Naive thymus-derived CD8-positive, alpha-beta T cell (primary cell): ENCODE data around the gene NUFIP1. TPM values are rescaled to one million over a fixed set of nuclear protein-coding genes. Genes with fewer than 3 reads are reported as not detected.
"Not testable (repeated sequence)": the region's sequence is repeated elsewhere in the genome, so short reads cannot be mapped to it uniquely, and the experiment has no call there.

ENCODE experiments used
- ATAC-seq, 2 donors: fragments of 150-1000 bp; cut with Tn5 transposase in 1 of 2; sonication (Bioruptor Pico), chemical (Tn5 transposase) in 1 of 2; 1 replicate in 1 of 2; 2 replicates in 1 of 2; pipeline ENCODE4 v1.10.0; 2021; ENCODE audit warnings: mild to moderate bottlenecking in 2 of 2, moderate library complexity in 2 of 2
- POLR2A ChIA-PET: fragments of 350-600 bp; sonication (Branson Sonifier 250); formaldehyde crosslinking; loops from one replicate; lab custom pipeline; 2021; ENCODE audit warnings: antibody characterized with exemption; lab: Charles Lee
- DNase-seq, 10 donors: peaks; one replicate each; pipeline versions ENCODE4 v3.0.0 to v3.0.0-alpha.2; 2020 to 2022
- H3K27ac Mint-ChIP-seq, 10 donors: one replicate each; pipeline ENCODE4 v1.8.0; 2020 to 2022; ENCODE audit warnings: mild to moderate bottlenecking in 10 of 10, mixed read lengths in 10 of 10, moderate library complexity in 4 of 10, inconsistent platforms in 1 of 10
- H3K27me3 Mint-ChIP-seq, 5 donors: one replicate each; pipeline ENCODE4 v1.8.0; 2021 to 2022; ENCODE audit warnings: mixed read lengths in 5 of 5
- H3K36me3 Mint-ChIP-seq, 3 donors: one replicate each; pipeline ENCODE4 v1.8.0; 2020 to 2022; ENCODE audit warnings: mixed read lengths in 3 of 3, mild to moderate bottlenecking in 2 of 3, inconsistent platforms in 1 of 3
- H3K4me1 Mint-ChIP-seq, 4 donors: one replicate each; pipeline ENCODE4 v1.8.0; 2021 to 2022; ENCODE audit warnings: mixed read lengths in 4 of 4
- H3K4me3 Mint-ChIP-seq, 10 donors: one replicate each; pipeline ENCODE4 v1.8.0; 2020 to 2022; ENCODE audit warnings: mild to moderate bottlenecking in 10 of 10, mixed read lengths in 10 of 10, moderate library complexity in 6 of 10, inconsistent platforms in 1 of 10
- H3K9me3 Mint-ChIP-seq, 9 donors: one replicate each; pipeline ENCODE4 v1.8.0; 2020 to 2022; ENCODE audit warnings: mixed read lengths in 9 of 9, mild to moderate bottlenecking in 3 of 9, inconsistent platforms in 1 of 9, moderate library complexity in 1 of 9
- polyA plus RNA-seq, 3 donors: library from polyadenylated mRNA; unstranded; fragments of 300-500 nt; fragmentation: Illumina TruSeq; gene quantifications; one replicate each; pipeline ENCODE4 v1.2.3, GENCODE V29; 2021
- total RNA-seq, 8 experiments: library from RNA in 2 of 8; stranded (reverse) in 2 of 8; gene quantifications; one replicate each; pipeline ENCODE4 v1.2.3 and lab custom pipeline; 2021 to 2026

Gene NUFIP1
- total and polyA plus RNA-seq, 5 experiments from 2014 or later: 3.5 to 5.5 (median 4.3) TPM

DNA sequence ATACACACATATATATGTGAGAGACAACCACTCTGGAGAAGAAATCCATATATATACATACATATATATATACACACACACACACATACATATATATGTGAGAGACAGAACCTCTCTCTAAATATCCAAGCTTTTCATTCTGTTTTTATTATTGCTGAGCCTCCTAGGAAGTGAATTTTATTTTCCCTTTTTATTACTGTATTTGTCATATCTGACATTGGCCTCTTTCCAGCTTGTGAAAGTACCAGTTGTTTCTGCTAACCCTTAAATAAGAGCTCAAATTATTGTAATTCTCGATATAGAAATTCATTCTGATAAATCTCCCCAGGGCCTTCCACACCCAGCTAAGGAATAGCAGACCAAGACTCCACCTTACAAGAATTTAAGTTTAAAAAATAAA lies 81.0 kb downstream of the NUFIP1 start:
- Mint-ChIP-seq H3K27ac (no peak overlapping the region), H3K4me1 (peaks cover 0 to 5% (median 4%) of the 10 kb centered on the region in 4 donors), H3K36me3 (peaks cover 0 to 11% (median 4%) of the 10 kb centered on the region in 3 donors), H3K9me3 (peaks cover 0 to 28% (median 5%) of the 10 kb centered on the region in 9 donors), H3K27me3 (peaks cover 0 to 6% (median 0%) of the 10 kb centered on the region in 5 donors), H3K4me3 (no peak overlapping the region)
- DNase-seq (no peak), ATAC-seq (no peak)
- POLR2A ChIA-PET: no interaction called here

DNA sequence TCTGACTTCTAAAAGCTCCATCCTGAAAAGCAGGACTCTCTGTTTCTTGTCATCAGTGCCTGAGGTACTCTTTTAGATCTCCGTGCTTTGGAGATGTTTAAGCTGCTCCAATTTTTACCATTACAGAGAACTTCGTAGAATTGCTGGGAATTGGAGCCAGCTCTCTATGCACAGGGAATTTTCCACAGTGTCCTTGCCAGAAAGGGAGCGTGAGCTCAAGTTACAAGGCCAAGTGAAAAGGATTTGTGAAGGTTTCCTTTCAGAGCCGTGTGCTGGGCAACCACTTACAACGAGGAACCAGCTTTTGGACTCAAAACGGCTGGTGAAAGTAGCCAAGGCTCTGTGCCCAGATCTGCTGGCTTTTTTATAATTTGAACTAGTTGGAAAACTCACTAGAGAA lies 82.6 kb downstream of the NUFIP1 start:
- ATAC-seq: no peak
- no peak overlapping the region for H3K4me3 Mint-ChIP-seq
- H3K4me1 Mint-ChIP-seq: peaks cover 0 to 4% (median under 1%) of the 10 kb centered on the region in 4 donors
- H3K27ac Mint-ChIP-seq: no peak overlapping the region
- H3K36me3 Mint-ChIP-seq: peaks cover 0 to 11% (median 4%) of the 10 kb centered on the region in 3 donors
- POLR2A ChIA-PET: no interaction called here
- peaks cover 0 to 20% (median 5%) of the 10 kb centered on the region in 9 donors for H3K9me3 Mint-ChIP-seq
- DNase-seq: no peak
- H3K27me3 Mint-ChIP-seq: peaks cover 0 to 6% (median 0%) of the 10 kb centered on the region in 5 donors

DNA sequence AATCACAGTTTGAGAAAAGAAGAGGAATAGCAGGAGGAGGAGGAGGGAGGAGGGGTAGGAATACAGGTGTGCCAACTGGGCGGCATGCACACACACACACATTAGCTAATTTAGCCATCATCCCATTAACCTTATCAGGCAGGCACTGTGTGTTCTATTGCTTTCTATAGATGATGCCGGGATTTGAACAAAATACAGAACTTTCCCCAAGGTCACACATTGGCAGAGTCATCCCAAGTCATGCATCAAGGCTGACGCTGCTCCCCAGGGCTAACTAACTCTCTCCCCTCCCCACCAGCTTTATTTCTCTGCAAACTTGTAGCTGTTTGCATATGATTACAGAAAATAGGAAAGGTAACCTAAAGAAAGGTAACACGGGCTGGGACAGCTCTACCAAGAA lies 83.0 kb downstream of the NUFIP1 start:
- Mint-ChIP-seq H3K4me1 (peaks cover 0 to 4% (median under 1%) of the 10 kb centered on the region in 4 donors), H3K36me3 (peaks cover 0 to 8% (median 2%) of the 10 kb centered on the region in 3 donors), H3K27ac (no peak overlapping the region), H3K27me3 (peaks cover 0 to 6% (median 0%) of the 10 kb centered on the region in 5 donors), H3K4me3 (no peak overlapping the region), H3K9me3 (peaks cover 0 to 15% (median 5%) of the 10 kb centered on the region in 9 donors)
- POLR2A ChIA-PET: no interaction called here
- no peak for DNase-seq
- no peak for ATAC-seq

DNA sequence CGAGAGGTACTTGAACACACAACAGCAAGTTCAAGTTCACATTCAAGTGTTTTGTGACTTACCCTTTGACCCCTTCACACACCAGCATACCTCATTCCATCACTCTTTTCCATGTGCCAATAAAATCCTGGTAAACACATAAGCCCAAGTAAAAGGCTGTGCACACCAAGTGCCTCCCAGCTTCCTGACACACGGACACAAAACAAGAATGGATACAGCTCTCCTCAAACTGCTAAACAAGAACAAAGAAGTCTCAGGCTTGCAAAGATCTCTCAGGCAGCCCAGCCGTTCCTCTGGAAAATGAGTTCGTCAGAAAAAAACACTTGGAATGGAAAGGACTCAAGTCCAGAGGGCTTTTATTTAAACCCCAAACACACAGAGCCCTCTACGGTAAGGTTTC lies 83.7 kb downstream of the NUFIP1 start:
- H3K27ac Mint-ChIP-seq: no peak overlapping the region
- no peak overlapping the region for H3K4me3 Mint-ChIP-seq
- DNase-seq: no peak
- peaks cover 0 to 10% (median 1%) of the 10 kb centered on the region in 5 donors for H3K27me3 Mint-ChIP-seq
- peaks cover 0 to under 1% (median 0%) of the 10 kb centered on the region in 3 donors for H3K36me3 Mint-ChIP-seq
- peaks cover 0 to 4% (median under 1%) of the 10 kb centered on the region in 4 donors for H3K4me1 Mint-ChIP-seq
- no peak for ATAC-seq
- peaks cover 0 to 8% (median 0%) of the 10 kb centered on the region in 9 donors for H3K9me3 Mint-ChIP-seq
- POLR2A ChIA-PET: no interaction called here

GRCh38 chr13:44904967-44905366 lies 84.3 kb downstream of the NUFIP1 start:
- DNase-seq (no peak), ATAC-seq (no peak)
- Mint-ChIP-seq H3K4me1 (peaks cover 0 to 4% (median under 1%) of the 10 kb centered on the region in 4 donors), H3K27me3 (peaks cover 0 to 9% (median 1%) of the 10 kb centered on the region in 5 donors), H3K9me3 (peaks cover 0 to 4% (median 0%) of the 10 kb centered on the region in 9 donors), H3K4me3 (no peak overlapping the region), H3K36me3 (no peaks in the 10 kb centered on the region), H3K27ac (no peak overlapping the region)
- POLR2A ChIA-PET: no interaction called here

DNA sequence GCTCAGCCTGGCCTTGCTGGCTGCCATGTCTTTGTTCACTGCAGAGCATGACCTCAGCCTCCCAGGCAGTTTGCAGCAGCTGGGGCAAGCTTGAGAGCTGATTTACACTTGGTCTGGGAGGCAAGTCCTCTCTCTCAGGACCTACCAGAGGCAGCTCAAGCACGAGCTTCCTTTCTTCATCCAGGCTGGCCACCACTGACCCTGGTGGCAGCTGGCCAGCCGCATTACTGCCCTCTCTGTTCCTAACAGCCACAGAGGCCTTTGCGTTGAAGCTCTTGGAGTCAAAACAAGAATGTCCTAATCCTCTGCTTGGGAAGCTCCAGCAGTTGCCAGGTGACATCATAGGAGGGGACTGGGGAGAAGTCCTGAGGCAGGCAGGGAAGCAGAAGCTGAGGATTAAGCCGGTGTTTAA lies 85.7 kb downstream of the NUFIP1 start:
- Mint-ChIP-seq H3K36me3 (peaks cover 0 to 5% (median 0%) of the 10 kb centered on the region in 3 donors), H3K4me1 (peaks cover 0 to 2% (median under 1%) of the 10 kb centered on the region in 4 donors), H3K4me3 (no peak overlapping the region), H3K9me3 (peaks cover 0 to 5% (median 0%) of the 10 kb centered on the region in 9 donors), H3K27ac (no peak overlapping the region), H3K27me3 (peaks cover 0 to 9% (median 2%) of the 10 kb centered on the region in 5 donors)
- POLR2A ChIA-PET: no interaction called here
- DNase-seq (no peak), ATAC-seq (no peak)

GRCh38 chr13:44902738-44903137 lies 86.5 kb downstream of the NUFIP1 start:
- ATAC-seq (no peak), DNase-seq (no peak)
- H3K9me3 Mint-ChIP-seq: peaks cover 0 to 8% (median 0%) of the 10 kb centered on the region in 9 donors
- POLR2A ChIA-PET: no interaction called here
- H3K4me3 Mint-ChIP-seq: no peak overlapping the region
- H3K4me1 Mint-ChIP-seq: peaks cover 0 to 2% (median 0%) of the 10 kb centered on the region in 4 donors
- no peak overlapping the region for H3K27ac Mint-ChIP-seq
- peaks cover 0 to 11% (median 2%) of the 10 kb centered on the region in 5 donors for H3K27me3 Mint-ChIP-seq
- peaks cover 0 to 9% (median 0%) of the 10 kb centered on the region in 3 donors for H3K36me3 Mint-ChIP-seq

- Mint-ChIP-seq H3K27ac (no peak overlapping the region), H3K9me3 (peaks cover 0 to 8% (median 0%) of the 10 kb centered on the region in 9 donors), H3K4me1 (peaks cover 0 to 2% (median 0%) of the 10 kb centered on the region in 4 donors), H3K4me3 (no peak overlapping the region), H3K36me3 (peaks cover 0 to 9% (median 0%) of the 10 kb centered on the region in 3 donors), H3K27me3 (peaks cover 0 to 11% (median 2%) of the 10 kb centered on the region in 5 donors)
- ATAC-seq: no peak
- no peak for DNase-seq
- POLR2A ChIA-PET: no interaction called here
Observed at GRCh38 chr13:44899967-44900366, 89.3 kb downstream of the NUFIP1 start.

DNA sequence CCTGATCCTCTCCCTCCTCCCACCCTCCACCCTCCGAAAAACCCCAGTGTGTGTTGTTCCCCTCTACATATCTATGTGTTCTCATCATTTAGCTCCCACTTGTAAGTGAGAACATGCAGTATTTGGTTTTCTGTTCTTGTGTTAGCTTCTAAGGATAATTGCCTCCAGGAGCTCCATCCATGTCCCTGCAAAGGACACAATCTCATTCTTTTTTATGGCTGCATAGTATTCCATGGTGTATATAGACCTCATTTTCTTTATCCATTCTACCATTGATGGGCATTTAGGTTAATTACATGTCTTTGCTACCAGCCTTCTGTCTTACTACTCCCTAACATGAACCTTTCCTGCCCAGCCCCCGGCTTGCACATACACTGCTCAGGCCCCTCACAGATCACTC lies 91.0 kb downstream of the NUFIP1 start:
- POLR2A ChIA-PET, H3K36me3 Mint-ChIP-seq, DNase-seq, H3K4me1 Mint-ChIP-seq, H3K4me3 Mint-ChIP-seq, H3K9me3 Mint-ChIP-seq, ATAC-seq: not testable (repeated sequence)
- Mint-ChIP-seq H3K27ac (peak overlapping the region in 1 of 10 donors; percentile 4), H3K27me3 (peaks cover 0 to 11% (median 2%) of the 10 kb centered on the region in 5 donors)

GRCh38 chr13:44895953-44896335 lies 93.3 kb downstream of the NUFIP1 start:
- ATAC-seq (no peak), DNase-seq (no peak)
- Mint-ChIP-seq H3K4me1 (no peaks in the 10 kb centered on the region), H3K9me3 (peaks cover 0 to 8% (median 0%) of the 10 kb centered on the region in 9 donors), H3K27ac (no peak overlapping the region), H3K4me3 (no peak overlapping the region), H3K36me3 (peaks cover 0 to 9% (median 0%) of the 10 kb centered on the region in 3 donors), H3K27me3 (peaks cover 0 to 9% (median 2%) of the 10 kb centered on the region in 5 donors)
- POLR2A ChIA-PET: no interaction called here

DNA sequence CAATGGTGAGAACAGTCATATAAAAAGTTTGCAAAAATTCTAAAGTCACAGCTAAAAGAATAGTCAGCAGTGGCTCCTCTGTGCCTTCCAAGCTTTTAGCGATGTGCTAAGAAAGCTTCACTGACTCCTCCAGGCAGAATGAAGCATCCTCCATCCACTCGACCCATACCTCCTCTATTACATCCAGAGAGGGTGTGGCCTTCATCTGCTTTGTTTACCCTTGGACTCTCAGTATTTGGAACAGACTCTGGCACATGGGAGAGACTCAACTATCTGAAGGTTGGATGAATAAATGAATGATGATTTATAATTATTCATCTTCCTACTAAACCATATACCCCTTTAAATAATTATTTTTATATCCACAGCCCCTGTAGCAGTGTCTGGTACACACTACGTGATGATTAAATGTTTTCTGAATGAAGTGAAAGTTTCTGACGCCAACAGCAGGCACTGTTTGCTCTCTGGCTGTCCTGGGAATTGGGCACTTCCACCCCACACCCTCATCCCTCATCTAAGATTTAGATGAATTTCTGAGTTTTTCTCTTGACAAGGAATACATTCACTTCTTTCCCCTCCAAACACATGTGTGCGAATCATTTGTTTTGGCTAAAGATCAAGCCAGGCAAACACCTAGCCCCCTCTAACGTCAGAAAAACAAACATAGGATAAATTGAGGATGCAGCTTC lies 93.9 kb downstream of the NUFIP1 start:
- Mint-ChIP-seq H3K9me3 (peaks cover 0 to 8% (median 0%) of the 10 kb centered on the region in 9 donors), H3K27ac (no peak overlapping the region), H3K4me1 (no peaks in the 10 kb centered on the region), H3K36me3 (peaks cover 0 to 9% (median 0%) of the 10 kb centered on the region in 3 donors), H3K27me3 (peaks cover 0 to 7% (median 2%) of the 10 kb centered on the region in 5 donors), H3K4me3 (no peak overlapping the region)
- DNase-seq: no peak
- ATAC-seq: no peak
- POLR2A ChIA-PET: no interaction called here

GRCh38 chr13:44894001-44894770 lies 95.1 kb downstream of the NUFIP1 start:
- POLR2A ChIA-PET: no interaction called here
- Mint-ChIP-seq H3K36me3 (peaks cover 0 to 9% (median 0%) of the 10 kb centered on the region in 3 donors), H3K4me3 (no peak overlapping the region), H3K4me1 (no peaks in the 10 kb centered on the region), H3K9me3 (peaks cover 0 to 8% (median 0%) of the 10 kb centered on the region in 9 donors), H3K27me3 (peaks cover 0 to 6% (median 2%) of the 10 kb centered on the region in 5 donors), H3K27ac (no peak overlapping the region)
- DNase-seq (no peak), ATAC-seq (no peak)
